H1 (cell line): ENCODE measurements around the gene RPTOR. TPM values are rescaled to one million over a fixed set of nuclear protein-coding genes. Genes with fewer than 3 reads are reported as not detected.
"Not testable (repeated sequence)": the region's sequence is repeated elsewhere in the genome, so short reads cannot be mapped to it uniquely, and the experiment has no call there.

Experiments
- CTCF ChIA-PET: fragments of 300-600 bp; sonication (Branson Sonifier 250); formaldehyde crosslinking; loops from one replicate; lab custom pipeline; 2021; ENCODE audit not compliant: partially characterized antibody; lab: Charles Lee
- POLR2A ChIA-PET: fragments of 300-600 bp; sonication (Branson Sonifier 250); formaldehyde crosslinking; loops from one replicate; lab custom pipeline; 2021; ENCODE audit warnings: inconsistent platforms; ENCODE audit not compliant: partially characterized antibody; lab: Charles Lee
- DNase-seq, 2 experiments: peaks; one replicate each; pipeline versions ENCODE4 v3.0.0 to v3.0.0-alpha.2; 2010 to 2022; ENCODE audit warnings: low spot score in 2 of 2, low read depth in 1 of 2, mixed read lengths in 1 of 2
- FAIRE-seq: peaks from 2 replicates; lab custom pipeline; 2011; peaks lifted over from hg19 to GRCh38; lab: Jason Lieb, UNC
- H2AFZ ChIP-seq: 2 replicates; pipeline ENCODE4 v1.8.1; 2012; ENCODE audit warnings: low read length, inconsistent platforms
- H2AK5ac ChIP-seq: 2 replicates; pipeline ENCODE4 v1.6.1; 2013; ENCODE audit warnings: low read depth, low read length
- H2BK120ac ChIP-seq: replicated peaks from 2 replicates; pipeline ENCODE3; 2013; ENCODE audit warnings: low read depth, low read length, inconsistent platforms
- H2BK12ac ChIP-seq: 2 replicates; pipeline ENCODE4 v1.6.1; 2013; ENCODE audit warnings: low read depth, low read length
- H2BK15ac ChIP-seq: 2 replicates; pipeline ENCODE4 v1.6.1; 2013; ENCODE audit warnings: low read length
- H2BK20ac ChIP-seq: 2 replicates; pipeline ENCODE4 v1.6.1; 2013; ENCODE audit warnings: low read length
- H2BK5ac ChIP-seq: 2 replicates; pipeline ENCODE4 v1.6.1; 2013; ENCODE audit warnings: low read depth, low read length
- H3K14ac ChIP-seq: 2 replicates; pipeline ENCODE4 v1.6.1; 2013; ENCODE audit warnings: inconsistent platforms; ENCODE audit not compliant: insufficient read length
- H3K18ac ChIP-seq: 2 replicates; pipeline ENCODE4 v1.6.1; 2013; ENCODE audit warnings: low read length; ENCODE audit errors: extremely low read depth
- H3K23ac ChIP-seq: 2 replicates; pipeline ENCODE4 v1.6.1; 2013; ENCODE audit warnings: inconsistent platforms; ENCODE audit not compliant: insufficient read length
- H3K23me2 ChIP-seq: 2 replicates; pipeline ENCODE4 v1.6.1; 2013; ENCODE audit warnings: low read depth, low read length
- H3K27ac ChIP-seq: 2 replicates; pipeline ENCODE4 v1.6.1; 2011; ENCODE audit warnings: low read depth, low read length, inconsistent platforms
- H3K27me3 ChIP-seq, 4 experiments: replicated peaks in 1 of 4; 1 replicate in 1 of 4; 2 replicates in 3 of 4; pipeline versions ENCODE4 v1.6.1 to v1.8.1; 2011 to 2013; ENCODE audit warnings: low read length in 3 of 4, mild to moderate bottlenecking in 3 of 4, inconsistent platforms in 2 of 4, mixed read lengths in 2 of 4, moderate library complexity in 1 of 4; ENCODE audit not compliant: control insufficient read depth in 3 of 4, insufficient read depth in 3 of 4; ENCODE audit errors: extremely low read depth in 1 of 4
- H3K36me3 ChIP-seq, 4 experiments: 2 replicates each; pipeline versions ENCODE4 v1.6.1 to v1.8.1; 2011 to 2013; ENCODE audit warnings: mild to moderate bottlenecking in 4 of 4, low read length in 3 of 4, moderate library complexity in 2 of 4, control low read depth in 1 of 4, inconsistent platforms in 1 of 4; ENCODE audit not compliant: insufficient read depth in 4 of 4, control insufficient read depth in 2 of 4
- H3K4ac ChIP-seq: replicated peaks from 2 replicates; pipeline ENCODE3; 2013; ENCODE audit warnings: low read length, low read depth, mixed read lengths, inconsistent platforms; ENCODE audit not compliant: insufficient read length
- H3K4me1 ChIP-seq, 4 experiments: replicated peaks in 1 of 4; 1 replicate in 1 of 4; 2 replicates in 3 of 4; pipeline versions ENCODE4 v1.6.1 to v1.8.1; 2011 to 2013; ENCODE audit warnings: low read length in 3 of 4, inconsistent platforms in 2 of 4, mixed read lengths in 1 of 4; ENCODE audit not compliant: insufficient read depth in 4 of 4, control insufficient read depth in 3 of 4
- H3K4me2 ChIP-seq, 2 experiments: 2 replicates each; pipeline versions ENCODE4 v1.6.1 to v1.8.1; 2011 to 2013; ENCODE audit warnings: low read depth in 2 of 2, low read length in 2 of 2, control low read depth in 1 of 2, inconsistent platforms in 1 of 2, mild to moderate bottlenecking in 1 of 2; ENCODE audit not compliant: insufficient read depth in 1 of 2
- H3K4me3 ChIP-seq, 4 experiments: fragments of 200-600, 300-600 bp in 1 of 4; sonication (generic), shearing (Covaris generic), sonication (Bioruptor Twin) in 1 of 4; 2 replicates each; pipeline versions ENCODE4 v1.5.1 to v1.8.1; 2011 to 2016; ENCODE audit warnings: low read length in 4 of 4, low read depth in 3 of 4, control low read depth in 2 of 4, inconsistent platforms in 2 of 4, mild to moderate bottlenecking in 2 of 4, mixed read lengths in 1 of 4, moderate library complexity in 1 of 4; ENCODE audit not compliant: insufficient read depth in 2 of 4; ENCODE audit errors: extremely low read depth in 1 of 4
- H3K56ac ChIP-seq: replicated peaks from 2 replicates; pipeline ENCODE3; 2013; ENCODE audit warnings: low read depth, mild to moderate bottlenecking, mixed read lengths, low read length, inconsistent platforms; ENCODE audit not compliant: insufficient read length
- H3K79me1 ChIP-seq: 2 replicates; pipeline ENCODE4 v1.6.1; 2013; ENCODE audit warnings: low read depth, low read length, control low read depth
- H3K79me2 ChIP-seq, 2 experiments: 2 replicates each; pipeline versions ENCODE4 v1.6.1 to v1.8.1; 2012 to 2013; ENCODE audit warnings: low read length in 2 of 2, mild to moderate bottlenecking in 2 of 2, inconsistent platforms in 1 of 2; ENCODE audit not compliant: insufficient read depth in 2 of 2, control insufficient read depth in 1 of 2
- H3K9ac ChIP-seq, 4 experiments: replicated peaks in 1 of 4; 1 replicate in 1 of 4; 2 replicates in 3 of 4; pipeline versions ENCODE4 v1.6.1 to v1.8.1; 2011 to 2013; ENCODE audit warnings: low read depth in 3 of 4, low read length in 3 of 4, control low read depth in 2 of 4, mild to moderate bottlenecking in 2 of 4, moderate library complexity in 2 of 4, inconsistent platforms in 1 of 4; ENCODE audit errors: extremely low read depth in 1 of 4
- H3K9me3 ChIP-seq, 2 experiments: 2 replicates each; pipeline versions ENCODE4 v1.6.1 to v1.8.1; 2012 to 2013; ENCODE audit warnings: mild to moderate bottlenecking in 2 of 2, moderate library complexity in 2 of 2, control low read depth in 1 of 2, inconsistent platforms in 1 of 2, low read depth in 1 of 2, low read length in 1 of 2, mixed read lengths in 1 of 2; ENCODE audit not compliant: insufficient read depth in 2 of 2
- H4K20me1 ChIP-seq, 2 experiments: replicated peaks in 1 of 2; 2 replicates each; pipeline versions ENCODE3 to v1.8.1; 2011 to 2013; ENCODE audit warnings: inconsistent platforms in 2 of 2, low read length in 2 of 2, mild to moderate bottlenecking in 1 of 2; ENCODE audit not compliant: insufficient read depth in 2 of 2, control insufficient read depth in 1 of 2
- H4K5ac ChIP-seq: 2 replicates; pipeline ENCODE4 v1.6.1; 2013; ENCODE audit warnings: low read length, low read depth, mixed read lengths, inconsistent platforms; ENCODE audit not compliant: insufficient read length
- H4K8ac ChIP-seq: 2 replicates; pipeline ENCODE4 v1.8.0; 2013; ENCODE audit warnings: mild to moderate bottlenecking, moderate library complexity, low read length, inconsistent platforms; ENCODE audit not compliant: insufficient read depth; ENCODE audit errors: extremely low read depth
- H4K91ac ChIP-seq: replicated peaks from 2 replicates; pipeline ENCODE3; 2013; ENCODE audit warnings: low read length, mixed read lengths, inconsistent platforms; ENCODE audit not compliant: insufficient read length
- WGBS, 2 experiments: shearing (Covaris generic) in 1 of 2; methylation state at CpG; one replicate each; pipeline versions ENCODE4 v1.1.6 to v1.1.7; 2013 to 2015; ENCODE audit warnings: low lambda C conversion rate in 2 of 2, mixed read lengths in 2 of 2, inconsistent platforms in 1 of 2, low coverage in 1 of 2, missing lambda C conversion rate in 1 of 2; ENCODE audit not compliant: insufficient replicate concordance in 2 of 2, insufficient coverage in 1 of 2, insufficient read length in 1 of 2; ENCODE audit errors: extremely low coverage in 1 of 2, missing lambda C conversion rate in 1 of 2; 5-methylcytosine and 5-hydroxymethylcytosine counted together
- polyA plus RNA-seq, 7 experiments: library from polyadenylated mRNA; depleted of rRNA in 3 of 7; stranded (reverse) in 5 of 7; unstranded in 2 of 7; fragments of >200 nt in 5 of 7; fragments of 200-250 nt in 2 of 7; gene quantifications; 1 replicate in 5 of 7; 2 replicates in 1 of 7; 4 replicates in 1 of 7; pipeline versions ENCODE4 v1.2.1 to v1.2.3, GENCODE V29; 2011 to 2013; ENCODE audit warnings: missing spikeins in 2 of 7, mixed read lengths in 2 of 7
- total RNA-seq: library from RNA; stranded (reverse); fragmentation: NEBNext Ultra II Directional; extraction: Animal tissue kit (Norgen Biotek cat#: 25700); gene quantifications from 2 replicates; pipeline ENCODE4 v1.2.1, GENCODE V29; 2021

The RPTOR gene
- total and polyA plus RNA-seq, 2 of the 8 experiments (the other 6 are each of a cell fraction or from before 2014, with no cell fraction given), result 6.9 to 28.7 TPM

DNA sequence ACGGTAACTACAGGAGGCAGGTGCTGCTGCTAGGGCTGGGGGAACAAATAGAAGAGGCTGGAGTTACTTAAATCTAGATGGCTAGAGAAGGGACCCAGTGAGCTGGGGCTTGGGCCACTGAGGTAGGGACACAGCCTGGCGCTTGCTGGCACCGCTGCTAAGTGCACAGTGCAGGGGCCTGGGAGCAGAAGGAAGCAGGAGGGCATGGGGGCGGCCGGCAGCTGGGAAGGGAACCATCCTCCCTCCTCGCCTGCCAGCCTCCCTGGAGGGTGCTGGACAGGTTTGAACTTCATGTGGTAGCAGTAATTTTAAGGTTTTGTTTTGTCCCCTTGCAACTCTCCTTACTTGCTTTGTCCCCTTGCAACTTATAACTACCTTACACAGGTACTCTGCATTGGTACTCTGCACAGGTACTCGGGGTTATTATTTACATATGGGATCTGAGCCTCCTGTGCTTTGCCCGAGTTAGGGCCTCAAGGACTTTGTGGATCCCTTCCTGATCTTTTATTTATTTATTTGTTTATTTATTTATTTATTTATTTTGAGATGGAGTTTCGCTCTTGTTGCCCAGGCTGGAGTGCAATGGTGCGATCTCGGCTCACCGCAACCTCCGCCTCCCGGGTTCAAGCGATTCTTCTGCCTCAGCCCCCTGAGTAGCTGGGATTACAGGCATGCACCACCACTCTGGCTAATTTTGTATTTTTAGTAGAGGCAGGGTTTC, 34.2 kb downstream of the RPTOR start:
- H3K9me3 ChIP-seq, H4K5ac ChIP-seq, H3K56ac ChIP-seq, H2BK5ac ChIP-seq, H3K18ac ChIP-seq, H2BK120ac ChIP-seq, H4K91ac ChIP-seq, H2BK15ac ChIP-seq, H2BK20ac ChIP-seq, H3K4me2 ChIP-seq, H3K23ac ChIP-seq, H2AK5ac ChIP-seq, H3K27me3 ChIP-seq, H3K4ac ChIP-seq, H3K4me1 ChIP-seq, H3K4me3 ChIP-seq, H3K23me2 ChIP-seq, H2BK12ac ChIP-seq, FAIRE-seq, H4K8ac ChIP-seq, H2AFZ ChIP-seq, H3K36me3 ChIP-seq, DNase-seq, H3K27ac ChIP-seq, H3K9ac ChIP-seq, POLR2A ChIA-PET, H3K14ac ChIP-seq: not testable (repeated sequence)
- whole genome bisulfite sequencing, 2 experiments, result 90% methylated on average over 15 of the region's 15 CpGs; no CpG with 5 or more reads in 1 of the 2 experiments
- Histone ChIP-seq H4K20me1 (peaks cover 4 to 14% of the 10 kb centered on the region in 2 experiments), H3K79me1 (peaks cover 23% of the 10 kb centered on the region), H3K79me2 (peaks cover 0 to 33% of the 10 kb centered on the region in 2 experiments; a peak in 2 of 4 replicates)
- CTCF ChIA-PET, result interaction anchor here (0.6 to 1.7 kb wide), 4 partner anchors 71 to 347 kb away, joined by 3 to 4 read pairs (median 4); no protein-coding TSS in a partner anchor
